Liver (tissue), 9 donors: ENCODE data around the gene DGCR8. TPM values are rescaled to one million over a fixed set of nuclear protein-coding genes. Genes with fewer than 3 reads are reported as not detected.
A peak's percentile ranks its signal among the peaks of the same experiment; 100 is the strongest.

Experiments
- DNase-seq: peaks from one replicate; pipeline ENCODE4 v3.0.0-alpha.2; 2017; ENCODE audit warnings: low spot score
- H3K27ac ChIP-seq, 2 donors: one replicate each; pipeline ENCODE4 v1.7.0; 2013; ENCODE audit warnings: inconsistent platforms in 2 of 2, low read length in 2 of 2, control low read depth in 1 of 2, low read depth in 1 of 2, mild to moderate bottlenecking in 1 of 2
- H3K27me3 ChIP-seq, 4 donors: one replicate each; pipeline versions ENCODE4 v1.6.1 to v1.7.0; 2013; ENCODE audit warnings: low read length in 3 of 4, inconsistent platforms in 1 of 4, mild to moderate bottlenecking in 1 of 4, moderate library complexity in 1 of 4; ENCODE audit not compliant: control insufficient read depth in 4 of 4, insufficient read depth in 4 of 4
- H3K36me3 ChIP-seq, 4 donors: one replicate each; pipeline versions ENCODE4 v1.6.1 to v1.7.0; 2013; ENCODE audit warnings: low read length in 3 of 4, mild to moderate bottlenecking in 3 of 4, low read depth in 1 of 4, moderate library complexity in 1 of 4; ENCODE audit not compliant: control insufficient read depth in 4 of 4, insufficient read depth in 3 of 4
- H3K4me1 ChIP-seq, 4 donors: one replicate each; pipeline versions ENCODE4 v1.6.1 to v1.7.0; 2013; ENCODE audit warnings: low read length in 3 of 4, mild to moderate bottlenecking in 3 of 4, moderate library complexity in 1 of 4; ENCODE audit not compliant: control insufficient read depth in 4 of 4, insufficient read depth in 4 of 4
- H3K4me3 ChIP-seq, 3 donors: one replicate each; pipeline versions ENCODE4 v1.6.1 to v1.7.0; 2013; ENCODE audit warnings: low read length in 3 of 3, control low read depth in 1 of 3, low read depth in 1 of 3, mild to moderate bottlenecking in 1 of 3
- H3K9ac ChIP-seq, 2 donors: one replicate each; pipeline ENCODE4 v1.7.0; 2013; ENCODE audit warnings: low read length in 2 of 2, mild to moderate bottlenecking in 2 of 2, moderate library complexity in 2 of 2, control low read depth in 1 of 2, low read depth in 1 of 2
- H3K9me3 ChIP-seq, 4 donors: one replicate each; pipeline versions ENCODE4 v1.6.1 to v1.7.0; 2013; ENCODE audit warnings: low read length in 3 of 4; ENCODE audit not compliant: control insufficient read depth in 4 of 4
- EGR1 ChIP-seq, 2 donors: IDR thresholded peaks; 2 replicates each; pipeline ENCODE4 v1.6.1; 2016 to 2018; ENCODE audit warnings: antibody characterized with exemption in 2 of 2, low read depth in 2 of 2
- GABPA ChIP-seq, 2 donors: IDR thresholded peaks in 1 of 2; conservative IDR thresholded peaks in 1 of 2; 2 replicates each; pipeline ENCODE4 v1.6.1; 2016; ENCODE audit warnings: antibody characterized with exemption in 2 of 2, mild to moderate bottlenecking in 1 of 2, moderate library complexity in 1 of 2
- HNF4G ChIP-seq: IDR thresholded peaks from 2 replicates; pipeline ENCODE4 v1.6.1; 2016; ENCODE audit warnings: antibody characterized with exemption
- NR2F2 ChIP-seq: IDR thresholded peaks from 2 replicates; pipeline ENCODE4 v1.6.1; 2016; ENCODE audit warnings: antibody characterized with exemption
- RAD21 ChIP-seq, 2 donors: IDR thresholded peaks; 2 replicates each; pipeline ENCODE4 v1.6.1; 2016; ENCODE audit warnings: antibody characterized with exemption in 2 of 2, mild to moderate bottlenecking in 2 of 2
- REST ChIP-seq: IDR thresholded peaks from 2 replicates; pipeline ENCODE4 v1.6.1; 2016; ENCODE audit warnings: antibody characterized with exemption, mild to moderate bottlenecking
- SP1 ChIP-seq: IDR thresholded peaks from 2 replicates; pipeline ENCODE4 v1.6.1; 2018; ENCODE audit warnings: antibody characterized with exemption, mild to moderate bottlenecking
- WGBS: extraction: QIAGEN DNeasy Blood & Tissue Kit; methylation state at CpG from one replicate; pipeline ENCODE4 v1.1.7; 2013; 5-methylcytosine and 5-hydroxymethylcytosine counted together
- polyA plus RNA-seq, 2 donors: library from polyadenylated mRNA; stranded (reverse) in 1 of 2; unstranded in 1 of 2; fragments of 200-250 nt in 1 of 2; fragments of >200 nt in 1 of 2; fragmentation: Nextera tagmentation in 1 of 2; extraction: Ambion mirVana in 1 of 2; gene quantifications; one replicate each; pipeline versions ENCODE4 v1.2.1 to v1.2.3, GENCODE V29; 2013 to 2015
- total RNA-seq, 2 donors: library from RNA; depleted of rRNA; stranded (reverse); fragments of >200 nt; gene quantifications; one replicate each; pipeline ENCODE4 v1.2.3, GENCODE V29; 2014
- TF ChIP-seq, protein P1 (sequence below): IDR thresholded peaks from 2 replicates; pipeline ENCODE4 v1.6.1; 2016; ENCODE audit warnings: antibody characterized with exemption
- TF ChIP-seq, protein P2 (sequence below): IDR thresholded peaks from 2 replicates; pipeline ENCODE4 v1.6.1; 2016; ENCODE audit warnings: antibody characterized with exemption
- TF ChIP-seq, protein P3 (sequence below): IDR thresholded peaks from 2 replicates; pipeline ENCODE4 v1.6.1; 2016; ENCODE audit warnings: antibody characterized with exemption
- donor health status: healthy.
- donor health status: healthy.
- donor health status: healthy.
- donor health status: healthy.
- donor health status: healthy.

The DGCR8 gene
- total and polyA plus RNA-seq, 4 donors = 7.9 to 27.1 (median 15.8) TPM

- no peaks in the 10 kb centered on the region for H3K9me3 ChIP-seq
- H3K27ac ChIP-seq = no peak overlapping the region
- 79% methylated on average over 6 of the region's 6 CpGs for WGBS
- TF ChIP-seq RAD21 (IDR thresholded peaks at IDR 0.05) (no peak), GABPA (IDR thresholded peaks at IDR 0.05 in 1 of 2, conservative IDR thresholded peaks at IDR 0.05 in 1 of 2) (no peak), REST (no peak), NR2F2 (no peak), HNF4G (no peak), SP1 (no peak), EGR1 (IDR thresholded peaks at IDR 0.05; ENCODE audit: low read depth in 2 of 2) (no peak)
- TF ChIP-seq, protein P1, sequence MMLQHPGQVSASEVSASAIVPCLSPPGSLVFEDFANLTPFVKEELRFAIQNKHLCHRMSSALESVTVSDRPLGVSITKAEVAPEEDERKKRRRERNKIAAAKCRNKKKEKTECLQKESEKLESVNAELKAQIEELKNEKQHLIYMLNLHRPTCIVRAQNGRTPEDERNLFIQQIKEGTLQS = no peak
- TF ChIP-seq, protein P2, sequence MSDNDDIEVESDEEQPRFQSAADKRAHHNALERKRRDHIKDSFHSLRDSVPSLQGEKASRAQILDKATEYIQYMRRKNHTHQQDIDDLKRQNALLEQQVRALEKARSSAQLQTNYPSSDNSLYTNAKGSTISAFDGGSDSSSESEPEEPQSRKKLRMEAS = no peak
- TF ChIP-seq, protein P3, sequence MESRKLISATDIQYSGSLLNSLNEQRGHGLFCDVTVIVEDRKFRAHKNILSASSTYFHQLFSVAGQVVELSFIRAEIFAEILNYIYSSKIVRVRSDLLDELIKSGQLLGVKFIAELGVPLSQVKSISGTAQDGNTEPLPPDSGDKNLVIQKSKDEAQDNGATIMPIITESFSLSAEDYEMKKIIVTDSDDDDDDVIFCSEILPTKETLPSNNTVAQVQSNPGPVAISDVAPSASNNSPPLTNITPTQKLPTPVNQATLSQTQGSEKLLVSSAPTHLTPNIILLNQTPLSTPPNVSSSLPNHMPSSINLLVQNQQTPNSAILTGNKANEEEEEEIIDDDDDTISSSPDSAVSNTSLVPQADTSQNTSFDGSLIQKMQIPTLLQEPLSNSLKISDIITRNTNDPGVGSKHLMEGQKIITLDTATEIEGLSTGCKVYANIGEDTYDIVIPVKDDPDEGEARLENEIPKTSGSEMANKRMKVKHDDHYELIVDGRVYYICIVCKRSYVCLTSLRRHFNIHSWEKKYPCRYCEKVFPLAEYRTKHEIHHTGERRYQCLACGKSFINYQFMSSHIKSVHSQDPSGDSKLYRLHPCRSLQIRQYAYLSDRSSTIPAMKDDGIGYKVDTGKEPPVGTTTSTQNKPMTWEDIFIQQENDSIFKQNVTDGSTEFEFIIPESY = no peak
- H3K4me3 ChIP-seq = no peak overlapping the region
- DNase-seq = no peak
- H3K27me3 ChIP-seq = no peaks in the 10 kb centered on the region
- H3K36me3 ChIP-seq = no peaks in the 10 kb centered on the region
- H3K9ac ChIP-seq = no peak overlapping the region
- H3K4me1 ChIP-seq = peaks cover 9 to 12% (median 11%) of the 10 kb centered on the region in 4 donors
These were observed 3.3 kb upstream of the DGCR8 start for GRCh38 chr22:20076627-20077172.

DNA sequence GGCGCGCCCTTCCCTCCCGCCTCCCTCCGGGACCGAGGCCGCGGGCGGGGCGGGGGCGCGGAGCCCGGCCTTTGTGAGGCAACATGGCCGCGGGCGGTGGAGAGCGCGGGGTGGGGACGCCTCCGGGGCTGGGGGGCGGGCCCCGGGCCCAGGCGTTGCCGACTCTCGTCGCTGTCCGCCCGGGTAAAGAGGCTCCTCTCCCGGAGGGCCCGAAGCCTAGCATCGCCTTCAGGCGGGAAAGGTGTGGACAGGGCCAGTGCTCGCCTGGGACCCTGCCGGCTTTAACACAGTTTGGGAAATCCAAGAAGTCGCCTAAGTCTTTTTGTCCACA is 369 bp downstream of the DGCR8 start:
- peaks cover 22 to 45% (median 42%) of the 10 kb centered on the region in 4 donors for H3K4me1 ChIP-seq
- peak overlapping the region; percentile 69 to 84 for H3K27ac ChIP-seq
- H3K4me3 ChIP-seq = peak overlapping the region; percentile 75 to 90 (median 88)
- under 1% methylated on average over 34 of the region's 34 CpGs for WGBS
- no peaks in the 10 kb centered on the region for H3K36me3 ChIP-seq
- TF ChIP-seq NR2F2 = no peak
- DNase-seq = peak; percentile 73
- H3K9ac ChIP-seq = peak overlapping the region; percentile 61 to 89
- H3K27me3 ChIP-seq = no peaks in the 10 kb centered on the region
- H3K9me3 ChIP-seq = no peaks in the 10 kb centered on the region
